NCI-H1092 (cell line): ENCODE data around the gene UQCC3.
"Not testable (repeated sequence)": the region's sequence is repeated elsewhere in the genome, so short reads cannot be mapped to it uniquely, and the experiment has no call there.

Experiments
- DNase-seq: peaks from one replicate; lab custom pipeline; 2025; lab: John Stamatoyannopoulos, UW

UQCC3 gene

GRCh38 chr11:62671608-62672389 is at the start of gene UQCC3, which contains the start of gene LBHD1:
TSS of gene UQCC3 (plus strand) at chr11:62671673. CDS start at chr11:62671746, 73 bp downstream.
TSS of gene LBHD1 (minus strand) at chr11:62672267. CDS start at chr11:62670031, 2,236 bp downstream.
- peak; percentile 77 for DNase-seq

- no peak for DNase-seq
These were observed 48.9 kb upstream of the UQCC3 start for GRCh38 chr11:62622476-62623089.

GRCh38 chr11:62627713-62628112 is 43.8 kb upstream of the UQCC3 start:
- no peak for DNase-seq

GRCh38 chr11:62632492-62632891 is 39.0 kb upstream of the UQCC3 start:
- DNase-seq = no peak

- DNase-seq = no peak
These were observed 27.3 kb upstream of the UQCC3 start for GRCh38 chr11:62644220-62644619.

- no peak for DNase-seq
These were observed 25.9 kb upstream of the UQCC3 start for GRCh38 chr11:62645671-62645945.

- DNase-seq = peak; percentile 99
These were observed 25.3 kb upstream of the UQCC3 start, which contains the start of gene GANAB for GRCh38 chr11:62645946-62646824. TSS of gene GANAB (minus strand) at chr11:62646613. CDS start at chr11:62646599, 14 bp downstream.

- DNase-seq = no peak
These were observed 24.5 kb upstream of the UQCC3 start for GRCh38 chr11:62646825-62647608.

- DNase-seq = no peak
These were observed 23.9 kb upstream of the UQCC3 start for GRCh38 chr11:62647609-62648005.

- DNase-seq = no peak
These were observed 23.1 kb upstream of the UQCC3 start for GRCh38 chr11:62648185-62648966.

- DNase-seq = no peak
These were observed 22.5 kb upstream of the UQCC3 start for GRCh38 chr11:62648967-62649364.

GRCh38 chr11:62649486-62649885 is 22.0 kb upstream of the UQCC3 start:
- no peak for DNase-seq

GRCh38 chr11:62650283-62650682 is 21.2 kb upstream of the UQCC3 start:
- not testable (repeated sequence) for DNase-seq

- no peak for DNase-seq
These were observed 19.1 kb upstream of the UQCC3 start for GRCh38 chr11:62652161-62653006.

- DNase-seq = no peak
These were observed 17.2 kb upstream of the UQCC3 start for GRCh38 chr11:62654297-62654696.

GRCh38 chr11:62656796-62657429 is 14.6 kb upstream of the UQCC3 start:
- DNase-seq = no peak

GRCh38 chr11:62664405-62665074 is 6.9 kb upstream of the UQCC3 start:
- DNase-seq = peak; percentile 69

GRCh38 chr11:62665075-62665598 is 6.3 kb upstream of the UQCC3 start, which contains the start of the genes C11orf98 and CSKMT:
TSS of gene C11orf98 (minus strand) at chr11:62665210. CDS start at chr11:62665169, 41 bp downstream.
TSS of gene CSKMT (plus strand) at chr11:62665312. CDS start at chr11:62665880, 568 bp downstream.
- DNase-seq = peak; percentile 96
